Mesodermal cell (in vitro differentiated cells): ENCODE results near the gene TMOD1.

Experiments
- H3K27ac ChIP-seq: 2 replicates; pipeline ENCODE4 v1.7.0; 2013; ENCODE audit warnings: mild to moderate bottlenecking, low read depth, low read length, moderate library complexity; ENCODE audit not compliant: severe bottlenecking
- H3K36me3 ChIP-seq: 2 replicates; pipeline ENCODE4 v1.7.1; 2013; ENCODE audit warnings: mild to moderate bottlenecking, low read length, moderate library complexity; ENCODE audit not compliant: control insufficient read depth, insufficient read depth
- H3K4me1 ChIP-seq: one replicate; pipeline ENCODE4 v1.7.1; 2013; ENCODE audit warnings: mild to moderate bottlenecking, low read length; ENCODE audit not compliant: insufficient read depth, control insufficient read depth, poor library complexity, severe bottlenecking
- H3K4me3 ChIP-seq: 2 replicates; pipeline ENCODE4 v1.7.0; 2013; ENCODE audit warnings: low read length, control low read depth, mild to moderate bottlenecking; ENCODE audit not compliant: insufficient read depth, poor library complexity, severe bottlenecking; ENCODE audit errors: extremely low read depth
- H3K9me3 ChIP-seq: 2 replicates; pipeline ENCODE4 v1.7.1; 2013; ENCODE audit warnings: mild to moderate bottlenecking, low read length, moderate library complexity; ENCODE audit not compliant: control insufficient read depth
- WGBS, 2 experiments: methylation state at CpG; one replicate each; pipeline ENCODE4 v1.1.5; 2013; ENCODE audit warnings: missing lambda C conversion rate in 2 of 2; ENCODE audit not compliant: insufficient coverage in 2 of 2; 5-methylcytosine and 5-hydroxymethylcytosine counted together

The TMOD1 gene

DNA sequence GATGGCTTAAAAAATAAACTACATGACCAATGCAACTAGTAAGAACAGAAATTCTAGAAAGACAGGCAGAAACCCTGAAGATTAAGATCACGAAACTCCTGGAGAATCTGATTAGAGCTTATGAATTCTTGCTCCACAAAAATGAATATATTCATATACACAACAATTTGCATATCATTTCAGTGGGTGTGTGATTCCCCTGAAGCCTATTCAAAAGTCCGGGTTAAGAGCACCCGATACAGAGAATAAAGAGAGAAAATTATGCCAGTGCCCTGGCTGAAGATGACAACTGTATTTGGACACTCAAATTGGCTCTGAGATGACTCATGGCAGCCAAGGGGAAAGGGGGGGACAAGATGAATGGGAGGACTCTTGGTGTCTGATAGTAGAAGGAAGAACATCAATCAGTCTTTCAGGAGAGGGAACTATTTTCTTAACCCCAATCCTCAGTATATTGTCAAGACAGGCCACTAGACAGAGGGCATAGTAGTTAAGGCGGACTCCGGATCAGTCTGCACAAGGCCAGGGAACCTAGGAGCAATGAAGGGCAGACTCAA lies 6.0 kb downstream of the TMOD1 start:
- H3K27ac ChIP-seq, result no peak overlapping the region
- 89 to 96% methylated on average over 3 of the region's 5 CpGs for WGBS, 2 experiments

DNA sequence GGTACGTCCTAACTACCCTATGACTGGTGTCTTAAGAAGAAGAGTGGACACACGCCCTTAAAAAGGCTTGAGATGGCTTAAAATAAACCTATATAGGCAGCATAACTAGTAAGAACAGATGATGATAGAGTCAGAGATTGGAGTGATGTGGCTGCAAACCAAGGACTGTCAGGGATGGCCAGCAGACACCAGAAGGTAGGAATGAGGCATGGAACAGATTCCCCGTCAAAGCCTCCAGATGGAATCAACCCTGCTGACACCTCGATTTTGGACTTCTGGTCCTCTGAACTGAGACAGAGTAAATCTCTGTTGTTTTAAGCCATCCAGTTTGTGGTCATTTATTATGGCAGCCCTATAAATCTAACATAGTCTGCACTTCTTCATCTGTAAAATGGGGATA lies 7.4 kb downstream of the TMOD1 start:
- Histone ChIP-seq H3K36me3 (no peaks in the 10 kb centered on the region), H3K27ac (no peak overlapping the region), H3K9me3 (no peaks in the 10 kb centered on the region), H3K4me3 (no peak overlapping the region), H3K4me1 (peaks cover 5% of the 10 kb centered on the region)
- 62 to 88% methylated on average over 2 to 3 of the region's 4 CpGs for WGBS, 2 experiments

More for the DNA sequence above, 6.0 kb downstream of the TMOD1 start:
- no peaks in the 10 kb centered on the region for H3K9me3 ChIP-seq
- no peaks in the 10 kb centered on the region for H3K36me3 ChIP-seq
- no peak overlapping the region for H3K4me3 ChIP-seq
- peaks cover 13% of the 10 kb centered on the region for H3K4me1 ChIP-seq

DNA sequence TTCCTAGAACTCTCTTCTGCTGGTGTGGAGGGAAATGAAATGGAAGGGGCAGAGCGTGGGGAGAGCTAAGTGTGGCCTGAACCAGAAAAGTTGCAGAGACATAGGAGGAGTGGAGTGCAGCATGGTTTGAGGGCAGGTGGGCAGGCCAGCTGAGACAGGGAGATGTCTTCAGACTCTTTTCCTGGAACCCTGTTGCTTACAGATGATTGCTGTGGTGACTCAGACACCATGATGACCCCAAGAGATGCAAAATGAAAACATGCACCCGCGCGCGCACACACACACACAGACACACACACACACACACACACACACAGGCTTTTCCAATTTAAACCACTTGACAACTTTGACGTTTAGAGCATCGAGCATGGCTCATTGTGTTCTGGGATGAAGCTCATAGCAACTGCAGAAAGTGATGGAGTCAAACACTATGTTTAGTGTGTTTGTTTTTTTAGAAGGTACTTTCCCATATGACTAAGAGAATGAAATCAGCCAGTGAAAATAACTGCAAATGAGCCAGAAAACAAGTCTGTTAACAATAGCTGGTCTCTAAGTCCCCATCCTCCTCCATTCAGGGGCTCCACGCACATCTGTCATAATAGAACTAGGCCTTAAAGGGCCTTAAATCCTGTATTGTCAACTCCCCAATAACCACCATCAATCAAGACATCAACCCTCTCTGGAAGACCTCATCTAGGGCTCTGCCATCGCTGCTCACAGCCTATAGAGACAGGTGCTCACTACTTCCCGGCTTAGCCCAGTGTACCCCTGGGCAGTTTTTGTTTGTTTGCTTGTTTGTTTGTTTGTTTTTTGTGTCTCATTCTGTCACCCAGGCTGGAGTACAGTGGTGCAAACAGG lies 9.6 kb downstream of the TMOD1 start:
- 66 to 100% methylated on average over 1 to 9 of the region's 10 CpGs for WGBS, 2 experiments
- Histone ChIP-seq H3K27ac (no peak overlapping the region), H3K4me3 (no peak overlapping the region)

DNA sequence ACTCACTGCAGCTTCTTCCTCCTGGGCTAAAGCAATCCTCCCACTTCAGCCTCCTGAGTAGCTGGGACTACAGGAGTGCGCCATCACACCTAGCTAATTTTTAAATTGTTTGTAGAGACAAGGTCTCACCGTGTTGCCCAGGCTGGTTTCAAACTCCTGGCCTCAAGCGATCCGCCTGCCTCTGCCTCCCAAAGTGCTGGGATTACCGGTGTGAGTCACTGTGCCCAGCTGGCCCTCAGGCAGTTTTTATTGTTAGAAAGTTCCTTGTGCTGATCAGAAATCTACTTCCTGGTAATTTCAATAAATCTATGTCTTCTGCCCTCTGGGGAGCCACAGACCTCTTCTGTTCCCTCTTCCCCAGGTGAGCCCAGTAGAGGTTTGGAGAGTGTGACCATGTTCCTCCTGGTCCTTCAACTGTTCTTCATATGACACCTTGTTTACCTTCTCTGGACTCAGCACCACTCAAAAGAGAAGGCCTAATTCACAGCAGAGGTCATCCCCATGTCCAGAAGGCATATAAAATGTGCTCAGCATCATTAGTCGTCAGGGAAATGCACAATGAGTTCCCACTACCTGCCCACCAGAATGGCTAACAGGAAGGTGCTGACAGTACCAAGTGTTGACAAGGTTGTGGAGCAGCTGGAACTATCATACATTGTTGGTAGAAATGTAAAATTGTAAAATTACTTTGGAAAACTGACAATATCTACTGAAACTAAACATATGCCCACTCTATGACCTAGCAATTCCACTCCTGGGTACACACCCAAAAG lies 10.4 kb downstream of the TMOD1 start:
- Histone ChIP-seq H3K4me1 (no peaks in the 10 kb centered on the region), H3K4me3 (no peak overlapping the region), H3K9me3 (no peaks in the 10 kb centered on the region), H3K27ac (no peak overlapping the region), H3K36me3 (no peaks in the 10 kb centered on the region)
- WGBS, 2 experiments, result 81 to 83% methylated on average over 6 of the region's 6 CpGs

More for the DNA sequence above, 9.6 kb downstream of the TMOD1 start:
- Histone ChIP-seq H3K36me3 (no peaks in the 10 kb centered on the region), H3K9me3 (no peaks in the 10 kb centered on the region), H3K4me1 (no peaks in the 10 kb centered on the region)

DNA sequence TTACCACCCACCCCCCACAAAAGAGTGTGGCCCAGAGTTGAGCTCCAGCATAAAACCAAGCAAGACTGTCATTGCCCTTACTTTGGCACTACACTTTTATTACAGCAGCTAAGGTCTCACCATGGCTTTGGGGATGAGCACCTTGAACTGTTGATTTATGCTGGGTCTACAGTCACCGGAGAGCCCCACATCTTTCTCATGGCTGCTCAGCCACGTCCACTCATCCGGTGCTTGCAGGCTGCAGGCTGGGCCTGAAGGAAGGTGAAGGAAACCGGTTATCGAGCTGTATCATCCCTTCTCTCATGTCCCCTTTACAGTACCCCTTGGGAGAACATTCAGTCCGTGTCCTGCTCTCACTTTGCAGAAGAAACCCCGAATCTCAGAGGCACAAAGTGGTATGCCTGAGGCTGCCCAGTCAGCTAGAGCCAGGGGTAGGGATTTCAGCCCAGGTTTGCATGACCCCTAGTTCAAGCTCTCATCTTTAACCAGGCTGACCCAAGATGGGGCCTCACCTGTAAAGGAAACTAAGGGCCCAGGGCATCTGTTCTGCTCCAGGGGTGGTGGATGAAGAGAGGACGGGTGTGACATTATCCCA lies 11.6 kb downstream of the TMOD1 start:
- 89 to 96% methylated on average over 3 to 6 of the region's 8 CpGs for WGBS, 2 experiments
- Histone ChIP-seq H3K36me3 (no peaks in the 10 kb centered on the region), H3K4me3 (no peak overlapping the region), H3K4me1 (no peaks in the 10 kb centered on the region), H3K9me3 (no peaks in the 10 kb centered on the region), H3K27ac (no peak overlapping the region)

DNA sequence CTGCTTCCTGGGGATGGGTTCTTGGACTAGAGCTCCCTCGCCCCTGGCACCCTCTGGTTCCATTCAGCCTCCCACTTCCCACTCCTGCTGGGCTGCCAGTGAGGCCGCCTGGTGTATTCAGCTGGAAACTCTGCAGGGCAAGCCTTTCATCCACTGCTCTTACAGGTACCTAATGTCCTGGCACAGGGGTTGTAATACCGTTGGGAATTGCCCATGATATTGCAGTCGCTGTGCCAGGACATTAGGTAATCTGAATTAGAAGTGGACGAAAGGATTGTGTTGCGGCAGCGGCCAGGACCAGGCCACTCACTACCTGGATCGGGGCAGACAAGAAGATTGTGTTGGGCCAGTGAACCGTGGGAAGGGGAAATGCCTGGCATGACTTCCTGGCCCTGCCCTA lies 13.1 kb downstream of the TMOD1 start:
- WGBS, 2 experiments, result 82 to 92% methylated on average over 5 to 9 of the region's 9 CpGs

DNA sequence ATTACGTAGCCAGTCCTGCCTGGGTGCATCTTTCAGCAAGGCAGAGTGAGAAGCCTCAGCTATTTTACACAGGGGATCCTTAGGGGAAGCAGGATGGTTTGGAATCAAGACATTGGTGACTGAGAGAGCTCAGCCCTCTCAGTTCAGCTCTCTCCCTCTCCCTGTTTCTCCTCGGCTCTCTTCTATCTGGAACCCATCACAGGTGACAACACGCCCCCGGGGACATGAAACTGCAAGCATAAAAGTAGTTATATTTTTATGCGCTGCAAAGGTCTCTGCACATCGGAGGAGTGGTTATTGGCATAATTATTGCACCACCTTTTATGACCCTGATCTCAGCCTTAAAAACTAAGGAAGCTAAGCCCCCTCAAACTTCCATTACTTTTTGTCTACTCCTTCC lies 14.2 kb downstream of the TMOD1 start:
- H3K36me3 ChIP-seq, result no peaks in the 10 kb centered on the region
- H3K9me3 ChIP-seq, result no peaks in the 10 kb centered on the region
- H3K4me3 ChIP-seq, result no peak overlapping the region
- H3K27ac ChIP-seq, result no peak overlapping the region
- 90 to 93% methylated on average over 1 to 3 of the region's 6 CpGs for WGBS, 2 experiments
- H3K4me1 ChIP-seq, result no peaks in the 10 kb centered on the region

More for the DNA sequence above, 13.1 kb downstream of the TMOD1 start:
- no peaks in the 10 kb centered on the region for H3K9me3 ChIP-seq
- H3K4me3 ChIP-seq, result no peak overlapping the region
- H3K36me3 ChIP-seq, result no peaks in the 10 kb centered on the region
- no peaks in the 10 kb centered on the region for H3K4me1 ChIP-seq
- no peak overlapping the region for H3K27ac ChIP-seq

DNA sequence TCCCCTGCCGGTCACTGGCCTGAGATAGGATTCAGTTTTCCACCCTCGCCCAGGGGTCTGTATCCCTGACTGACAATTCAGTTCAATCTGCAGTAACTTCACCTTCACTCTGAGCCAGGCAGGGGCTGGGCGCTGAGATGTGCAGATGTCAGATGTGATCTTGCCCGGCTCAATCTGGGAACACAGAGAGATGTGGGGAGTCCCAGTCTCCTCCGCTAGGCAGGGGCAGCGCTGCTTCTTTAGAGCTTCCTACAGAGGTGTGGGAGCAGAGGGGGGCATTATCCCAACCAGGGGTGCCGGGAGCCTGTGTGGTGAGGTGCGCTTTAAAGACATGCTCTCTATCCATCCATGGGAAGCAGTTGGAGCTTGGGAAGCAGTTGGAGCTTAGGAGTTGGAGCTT lies 14.6 kb downstream of the TMOD1 start:
- Histone ChIP-seq H3K9me3 (no peaks in the 10 kb centered on the region), H3K4me3 (no peak overlapping the region), H3K27ac (no peak overlapping the region), H3K36me3 (no peaks in the 10 kb centered on the region), H3K4me1 (no peaks in the 10 kb centered on the region)
- WGBS, 2 experiments, result 93 to 95% methylated on average over 6 to 8 of the region's 8 CpGs

DNA sequence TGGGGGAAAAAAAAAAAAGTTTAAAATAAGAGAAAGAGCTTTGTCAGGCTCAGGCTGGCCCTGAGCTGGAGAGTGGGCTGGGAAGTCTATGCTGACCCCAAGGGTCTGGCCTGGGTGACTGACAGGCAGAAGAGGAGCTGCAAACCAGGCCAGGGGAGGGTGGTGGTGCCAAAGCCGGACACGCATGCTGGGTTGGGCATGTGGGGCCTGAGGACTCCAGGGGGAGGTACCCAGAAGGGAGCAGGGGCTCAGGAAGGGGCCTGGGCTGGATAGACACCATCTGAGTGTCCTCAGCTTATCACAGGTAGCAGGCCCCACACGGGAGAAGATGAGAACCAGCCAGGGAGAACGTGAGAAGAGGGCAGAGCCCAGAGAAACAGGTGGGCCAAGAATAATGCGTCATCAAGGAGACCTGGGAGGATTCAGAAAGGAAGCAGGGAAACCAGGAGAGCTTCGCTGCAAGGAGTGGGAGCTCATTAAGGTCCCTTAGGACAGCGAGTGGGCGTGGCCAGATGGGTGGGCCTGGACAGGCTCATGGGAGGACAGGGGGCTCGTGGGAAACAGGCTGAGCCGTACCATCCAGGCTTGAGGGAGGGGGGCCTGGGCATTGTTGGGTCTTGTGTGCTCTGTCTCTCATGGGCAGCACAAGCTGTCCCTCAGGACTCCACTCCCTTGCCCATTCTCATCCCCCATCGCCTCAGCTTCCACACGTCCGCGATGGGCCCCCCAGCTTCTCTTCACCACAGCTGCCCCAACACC lies 16.0 kb downstream of the TMOD1 start:
- Histone ChIP-seq H3K4me3 (no peak overlapping the region), H3K9me3 (no peaks in the 10 kb centered on the region), H3K27ac (no peak overlapping the region), H3K4me1 (no peaks in the 10 kb centered on the region), H3K36me3 (no peaks in the 10 kb centered on the region)
- 94 to 95% methylated on average over 10 of the region's 14 CpGs for WGBS, 2 experiments
